Measurements from ENCODE around the gene POLR2L. TPM values are rescaled to one million over a fixed set of nuclear protein-coding genes. Genes with fewer than 3 reads are reported as not detected.
A peak's percentile ranks its signal among the peaks of the same experiment; 100 is the strongest.

Gene POLR2L
- total RNA-seq, 4 donors from 2014 or later = 45.6 to 90.3 (median 64.7) TPM

- Histone ChIP-seq H3K9me3 (no peaks in the 10 kb centered on the region), H3K27me3 (peaks cover 0 to 4% (median 0%) of the 10 kb centered on the region in 4 donors), H3K36me3 (peaks cover 19 to 51% (median 24%) of the 10 kb centered on the region in 3 donors), H3K4me3 (peak overlapping the region in 1 of 4 donors; percentile 89), H3K4me1 (peaks cover 44 to 90% (median 46%) of the 10 kb centered on the region in 3 donors), H3K27ac (no peak overlapping the region)
- intact Hi-C loops (cut with DNase I) = no loop called here
- TF ChIP-seq POLR2A (IDR thresholded peaks at IDR 0.05) (no peak), CTCF (IDR thresholded peaks at IDR 0.05) (no peak)
- 72 to 80% methylated on average over 1 to 4 of the region's 25 CpGs for WGBS, 2 donors
- no peak for DNase-seq
These were observed 2.3 kb downstream of the POLR2L start for GRCh38 chr11:839875-840617.

- Histone ChIP-seq H3K9me3 (no peaks in the 10 kb centered on the region), H3K36me3 (peaks cover 19 to 51% (median 24%) of the 10 kb centered on the region in 3 donors), H3K27me3 (peaks cover 0 to 4% (median 0%) of the 10 kb centered on the region in 4 donors), H3K4me3 (no peak overlapping the region), H3K27ac (peak overlapping the region in 2 of 4 donors; percentile 1 to 33), H3K4me1 (peaks cover 46 to 90% (median 46%) of the 10 kb centered on the region in 3 donors)
- WGBS, 2 donors = 80% methylated on average over 2 of the region's 5 CpGs
- intact Hi-C loops (cut with DNase I) = no loop called here
- TF ChIP-seq CTCF (IDR thresholded peaks at IDR 0.05) (no peak), POLR2A (IDR thresholded peaks at IDR 0.05) (no peak)
- DNase-seq = no peak
These were observed 3.1 kb downstream of the POLR2L start for GRCh38 chr11:839280-839623.

GRCh38 chr11:838441-839279, 3.7 kb downstream of the POLR2L start:
- Histone ChIP-seq H3K27ac (peak overlapping the region in 2 of 4 donors; percentile 1 to 33), H3K4me1 (peaks cover 46 to 90% (median 46%) of the 10 kb centered on the region in 3 donors)
- no peak for DNase-seq

GRCh38 chr11:837990-838307, 4.4 kb downstream of the POLR2L start:
- no peak for DNase-seq
- WGBS, 2 donors = no CpG with 5 or more reads among the region's 8 CpGs
- Histone ChIP-seq H3K36me3 (peaks cover 19 to 51% (median 24%) of the 10 kb centered on the region in 3 donors), H3K27me3 (no peaks in the 10 kb centered on the region), H3K4me3 (no peak overlapping the region), H3K9me3 (no peaks in the 10 kb centered on the region), H3K27ac (peak overlapping the region in 1 of 4 donors; percentile 1), H3K4me1 (peaks cover 42 to 90% (median 43%) of the 10 kb centered on the region in 3 donors)
- intact Hi-C loops (cut with DNase I) = no loop called here
- TF ChIP-seq POLR2A (IDR thresholded peaks at IDR 0.05) (no peak), CTCF (IDR thresholded peaks at IDR 0.05) (no peak)

More at GRCh38 chr11:838441-839279, 3.7 kb downstream of the POLR2L start:
- TF ChIP-seq POLR2A (IDR thresholded peaks at IDR 0.05) (no peak), CTCF (IDR thresholded peaks at IDR 0.05) (no peak)
- H3K4me3 ChIP-seq = no peak overlapping the region
- no peaks in the 10 kb centered on the region for H3K9me3 ChIP-seq
- intact Hi-C loops (cut with DNase I) = no loop called here
- H3K27me3 ChIP-seq = no peaks in the 10 kb centered on the region
- H3K36me3 ChIP-seq = peaks cover 19 to 51% (median 24%) of the 10 kb centered on the region in 3 donors
- 50 to 70% methylated on average over 2 to 9 of the region's 17 CpGs for WGBS, 2 donors
